ENCODE measurements around the gene ITGB3BP.
"Not testable (repeated sequence)": the region's sequence is repeated elsewhere in the genome, so short reads cannot be mapped to it uniquely, and the experiment has no call there.

ITGB3BP gene

DNA sequence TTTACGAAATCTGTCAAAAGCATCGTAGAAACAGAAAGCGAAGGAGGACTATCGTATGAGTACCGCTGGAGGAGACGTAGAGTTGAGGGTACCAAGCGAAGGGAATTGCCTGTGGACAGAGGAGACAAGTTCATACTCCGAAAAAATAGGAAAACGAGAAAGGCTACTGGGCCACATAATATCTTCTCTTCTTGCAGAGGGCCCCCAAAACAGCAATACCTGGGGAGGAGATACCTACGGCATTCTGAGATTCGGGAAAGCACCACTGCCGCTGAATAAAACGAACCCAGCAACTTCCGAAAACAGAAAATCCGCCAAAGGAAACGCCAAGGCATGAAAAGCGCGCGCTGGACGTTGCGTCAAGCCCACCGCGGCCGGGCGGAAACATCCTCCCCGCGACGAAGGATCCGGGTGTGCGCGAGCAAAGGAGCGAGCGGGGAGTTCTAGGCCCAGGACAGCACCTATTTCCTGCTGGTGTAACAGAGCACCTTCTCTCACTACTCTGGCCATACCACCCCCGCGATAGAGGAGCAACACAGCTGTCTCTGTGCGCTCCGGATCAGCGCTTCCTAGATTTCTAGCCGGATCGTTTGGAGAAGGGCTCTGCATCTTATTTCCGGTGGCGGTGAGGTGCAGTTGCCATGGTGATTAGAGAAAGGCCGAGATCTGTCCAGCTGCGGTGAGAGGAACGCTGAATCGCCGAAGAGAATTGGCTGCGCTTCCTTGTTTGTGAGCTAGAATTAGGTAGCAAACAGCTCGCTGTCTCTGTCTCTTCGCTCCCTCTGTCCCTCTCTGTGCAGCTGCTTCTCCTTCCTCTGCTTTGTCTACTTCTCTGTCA is at the start of gene ITGB3BP, which contains the start of gene EFCAB7:
TSS of gene ITGB3BP (minus strand) at position 335 of the 838 bp plus-strand sequence. CDS start at position 243, 92 bp downstream.
TSS of gene EFCAB7 (plus strand) at position 635 of the 838 bp plus-strand sequence. CDS start 2,048 bp downstream, outside the sequence.
- in situ Hi-C loops (cut with MboI; ENCODE audit: low pct_unique_long_range_greater_than_20kb, low sequenced_read_pairs), result no loop called here
- peak; percentile 95 for DNase-seq

DNA sequence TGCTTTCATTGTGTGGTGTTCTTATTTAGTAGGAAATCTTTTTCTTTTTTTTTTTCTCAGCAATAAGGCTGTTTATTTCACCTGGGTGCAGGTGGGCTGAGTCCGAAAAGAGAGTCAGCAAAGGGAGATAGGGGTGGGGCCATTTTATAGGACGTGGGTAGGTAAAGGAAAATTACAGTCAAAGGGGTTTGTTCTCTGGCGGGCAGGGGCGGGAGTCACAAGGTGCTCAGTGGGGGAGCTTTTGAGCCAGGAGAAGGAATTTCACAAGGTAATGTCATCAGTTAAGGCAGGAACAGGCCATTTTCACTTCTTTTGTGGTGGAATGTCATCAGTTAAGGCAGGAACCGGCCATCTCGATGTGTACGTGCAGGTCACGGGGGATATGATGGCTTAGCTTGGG is 49.7 kb upstream of the ITGB3BP start:
- DNase-seq; in situ Hi-C loops (cut with MboI; ENCODE audit: low pct_unique_long_range_greater_than_20kb, low sequenced_read_pairs): not testable (repeated sequence)

GRCh38 chr1:63569640-63570316 is 46.8 kb upstream of the ITGB3BP start:
- no peak for DNase-seq
- in situ Hi-C loops (cut with MboI; ENCODE audit: low pct_unique_long_range_greater_than_20kb, low sequenced_read_pairs), result no loop called here

- in situ Hi-C loops (cut with MboI; ENCODE audit: low pct_unique_long_range_greater_than_20kb, low sequenced_read_pairs), result no loop called here
- no peak for DNase-seq
Observed at GRCh38 chr1:63569068-63569467, 46.0 kb upstream of the ITGB3BP start.

GRCh38 chr1:63563745-63564144 is 40.7 kb upstream of the ITGB3BP start:
- in situ Hi-C loops (cut with MboI; ENCODE audit: low pct_unique_long_range_greater_than_20kb, low sequenced_read_pairs), result no loop called here

GRCh38 chr1:63559357-63559756 is 36.3 kb upstream of the ITGB3BP start:
- in situ Hi-C loops (cut with MboI; ENCODE audit: low pct_unique_long_range_greater_than_20kb, low sequenced_read_pairs), result no loop called here
- DNase-seq, result no peak

More at GRCh38 chr1:63563745-63564144, 40.7 kb upstream of the ITGB3BP start:
- DNase-seq, result no peak

- peak; percentile 43 for DNase-seq
- in situ Hi-C loops (cut with MboI; ENCODE audit: low pct_unique_long_range_greater_than_20kb, low sequenced_read_pairs), result no loop called here
Observed at GRCh38 chr1:63557365-63557987, 34.5 kb upstream of the ITGB3BP start.

GRCh38 chr1:63555480-63555879 is 32.5 kb upstream of the ITGB3BP start:
- DNase-seq, result no peak
- in situ Hi-C loops (cut with MboI; ENCODE audit: low pct_unique_long_range_greater_than_20kb, low sequenced_read_pairs), result no loop called here

GRCh38 chr1:63548877-63549276 is 25.9 kb upstream of the ITGB3BP start:
- in situ Hi-C loops (cut with MboI; ENCODE audit: low pct_unique_long_range_greater_than_20kb, low sequenced_read_pairs), result no loop called here
- no peak for DNase-seq

- in situ Hi-C loops (cut with MboI; ENCODE audit: low pct_unique_long_range_greater_than_20kb, low sequenced_read_pairs), result no loop called here
- no peak for DNase-seq
Observed at GRCh38 chr1:63548303-63548702, 25.3 kb upstream of the ITGB3BP start.

GRCh38 chr1:63547621-63548294 is 24.7 kb upstream of the ITGB3BP start:
- in situ Hi-C loops (cut with MboI; ENCODE audit: low pct_unique_long_range_greater_than_20kb, low sequenced_read_pairs), result no loop called here
- DNase-seq, result no peak

DNA sequence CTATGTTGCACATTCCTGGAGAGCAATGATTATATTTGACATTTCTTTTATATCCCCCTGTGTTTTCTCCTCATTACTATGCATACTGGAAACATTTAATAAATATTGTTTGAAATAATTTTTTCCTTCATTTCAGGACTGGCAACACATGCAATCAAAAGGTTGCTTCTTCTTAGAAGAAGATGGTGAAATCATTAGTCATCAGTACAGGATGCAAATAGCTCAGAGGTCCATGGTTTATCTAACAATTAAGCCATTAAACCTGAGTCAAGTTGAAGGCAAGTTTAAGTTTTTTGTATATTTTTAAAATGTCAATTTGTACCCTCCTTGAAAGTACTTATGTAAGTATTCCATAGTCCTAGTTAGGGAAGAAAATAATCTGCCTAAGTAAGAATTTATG is 22.8 kb upstream of the ITGB3BP start:
- in situ Hi-C loops (cut with MboI; ENCODE audit: low pct_unique_long_range_greater_than_20kb, low sequenced_read_pairs), result no loop called here
- no peak for DNase-seq

GRCh38 chr1:63537940-63538339 is 14.9 kb upstream of the ITGB3BP start:
- peak; percentile 6 for DNase-seq
- in situ Hi-C loops (cut with MboI; ENCODE audit: low pct_unique_long_range_greater_than_20kb, low sequenced_read_pairs), result no loop called here

- in situ Hi-C loops (cut with MboI; ENCODE audit: low pct_unique_long_range_greater_than_20kb, low sequenced_read_pairs), result no loop called here
- DNase-seq, result no peak
Observed at GRCh38 chr1:63537006-63537405, 14.0 kb upstream of the ITGB3BP start.

- no peak for DNase-seq
- in situ Hi-C loops (cut with MboI; ENCODE audit: low pct_unique_long_range_greater_than_20kb, low sequenced_read_pairs), result no loop called here
Observed at GRCh38 chr1:63534406-63534805, 11.4 kb upstream of the ITGB3BP start.

GRCh38 chr1:63533931-63534330 is 10.9 kb upstream of the ITGB3BP start:
- in situ Hi-C loops (cut with MboI; ENCODE audit: low pct_unique_long_range_greater_than_20kb, low sequenced_read_pairs), result no loop called here
- no peak for DNase-seq

GRCh38 chr1:63532727-63533126 is 9.7 kb upstream of the ITGB3BP start:
- in situ Hi-C loops (cut with MboI; ENCODE audit: low pct_unique_long_range_greater_than_20kb, low sequenced_read_pairs), result no loop called here
- DNase-seq, result no peak

DNA sequence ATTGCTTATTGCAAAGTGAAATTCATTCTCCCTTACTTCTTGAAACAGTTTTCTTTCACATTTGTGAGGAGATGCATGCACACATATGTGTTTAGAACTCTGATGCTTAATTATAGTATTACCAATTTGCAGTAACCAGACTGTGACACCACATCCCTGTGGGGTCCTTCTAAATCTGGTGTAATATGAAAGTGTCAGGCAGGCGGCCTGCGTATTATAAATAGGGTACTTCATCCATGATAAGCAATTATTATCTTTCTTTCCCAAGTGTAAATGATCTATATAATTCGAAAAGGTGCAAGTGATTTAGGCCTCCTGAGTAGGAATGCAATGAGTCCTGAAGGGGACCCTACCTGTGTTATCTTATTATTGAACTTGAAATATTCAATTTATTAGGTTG is 1.2 kb upstream of the ITGB3BP start:
- in situ Hi-C loops (cut with MboI; ENCODE audit: low pct_unique_long_range_greater_than_20kb, low sequenced_read_pairs), result no loop called here
- peak; percentile 4 for DNase-seq

DNA sequence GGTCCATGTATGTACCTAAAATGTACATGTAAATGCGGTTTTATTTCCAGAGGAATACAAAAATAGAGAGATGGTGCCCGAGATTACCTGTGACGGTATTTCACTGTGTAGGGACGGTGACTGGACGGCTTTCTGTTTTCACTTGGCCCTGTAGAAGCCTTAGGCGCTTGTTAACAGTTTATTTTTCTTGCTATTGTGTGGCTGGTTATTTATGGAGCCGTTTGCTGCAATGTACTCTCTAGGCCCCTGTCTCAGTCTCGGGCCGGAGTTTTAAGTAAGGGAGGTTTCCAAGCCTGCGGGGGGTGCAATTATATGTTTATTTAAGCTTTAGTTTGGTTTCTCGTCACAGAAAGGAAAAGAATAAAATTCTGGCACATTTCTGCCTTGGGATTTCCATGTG is 713 bp upstream of the ITGB3BP start:
- in situ Hi-C loops (cut with MboI; ENCODE audit: low pct_unique_long_range_greater_than_20kb, low sequenced_read_pairs), result no loop called here
- no peak for DNase-seq

Data from KBM-7 (cell line).